HAP-1 (cell line): Measurements from ENCODE around the gene DDOST.

ENCODE experiments used
- DNase-seq, 2 experiments: peaks; one replicate each; pipeline ENCODE4 v3.0.0-alpha.2; 2016 to 2020; ENCODE audit warnings: low spot score in 2 of 2
- H3K27me3 ChIP-seq: fragments of 250-450 bp; sonication (Bioruptor Pico); 2 replicates; pipeline ENCODE4 v1.5.1; 2020; ENCODE audit warnings: low read depth, mild to moderate bottlenecking, moderate library complexity
- H3K36me3 ChIP-seq: fragments of 250-450 bp; sonication (Bioruptor Pico); replicated peaks from 2 replicates; pipeline ENCODE4 v1.5.1; 2020; ENCODE audit warnings: mild to moderate bottlenecking
- H3K4me1 ChIP-seq: fragments of 250-450 bp; sonication (Bioruptor Pico); 2 replicates; pipeline ENCODE4 v1.5.1; 2020; ENCODE audit warnings: mild to moderate bottlenecking
- H3K4me3 ChIP-seq: fragments of 250-450 bp; sonication (Bioruptor Pico); 2 replicates; pipeline ENCODE4 v1.5.1; 2020; ENCODE audit warnings: mild to moderate bottlenecking, moderate library complexity
- H3K9me3 ChIP-seq: fragments of 250-450 bp; sonication (Bioruptor Pico); 2 replicates; pipeline ENCODE4 v1.5.1; 2020; ENCODE audit warnings: mild to moderate bottlenecking, moderate library complexity
- in situ Hi-C: fragments of 300-500 bp; cut with MboI; formaldehyde crosslinking; loops from 3 replicates; pipeline ENCODE4 v1.14.3; 2020; ENCODE audit warnings: low sequenced_read_pairs, inconsistent platforms, mixed read lengths

The DDOST gene

DNA sequence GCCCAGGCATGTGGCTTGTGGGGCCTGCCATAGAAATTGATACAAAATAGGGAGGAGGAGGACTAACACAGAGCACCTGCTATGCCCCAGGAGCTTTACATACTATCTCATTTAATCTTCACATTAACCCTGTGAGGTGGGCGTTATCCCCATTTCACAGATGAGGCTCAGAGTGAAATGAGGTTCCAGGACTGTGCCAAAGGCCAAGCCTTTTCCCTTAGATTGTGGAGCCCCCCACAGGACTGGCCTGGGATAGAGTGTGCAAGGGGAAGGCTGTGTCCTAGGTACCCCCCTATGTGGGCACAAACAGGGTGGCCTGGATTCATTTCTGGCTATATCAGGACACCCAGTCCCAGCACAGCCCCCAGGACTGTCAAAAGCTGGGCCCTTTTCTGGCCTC, 2.2 kb upstream of the DDOST start:
- in situ Hi-C loops = no loop called here
- no peak for DNase-seq

DNA sequence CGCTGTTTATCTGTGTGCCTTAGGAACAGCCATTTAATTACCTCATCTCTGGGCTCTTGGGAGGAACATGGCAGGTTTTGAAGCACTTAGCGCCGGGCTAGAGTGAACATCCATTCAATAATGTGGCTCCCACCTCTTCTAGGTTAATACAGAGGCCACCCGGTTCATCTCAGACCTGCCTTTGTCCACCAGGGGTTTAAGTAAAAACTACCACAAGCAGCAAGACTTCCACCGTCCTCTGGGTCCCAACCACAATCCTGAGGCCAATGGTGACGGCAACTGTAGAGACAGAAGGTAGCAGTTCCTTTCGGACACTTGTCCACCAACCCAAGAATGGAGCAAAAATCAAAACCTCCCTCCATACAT, 924 bp upstream of the DDOST start:
- in situ Hi-C loops = no loop called here
- no peaks in the 10 kb centered on the region; the same call in 1 of the 2 replicates for H3K9me3 ChIP-seq
- peaks cover 20% of the 10 kb centered on the region for H3K36me3 ChIP-seq
- no peak for DNase-seq
- no peaks in the 10 kb centered on the region; the same call in 1 of the 2 replicates for H3K4me1 ChIP-seq
- no peaks in the 10 kb centered on the region for H3K27me3 ChIP-seq
- peak overlapping the region; percentile 89 for H3K4me3 ChIP-seq

More for the DNA sequence above, 2.2 kb upstream of the DDOST start:
- H3K27me3 ChIP-seq = no peaks in the 10 kb centered on the region
- H3K36me3 ChIP-seq = peaks cover 9% of the 10 kb centered on the region
- H3K9me3 ChIP-seq = no peaks in the 10 kb centered on the region; the same call in none of the 2 replicates
- no peak overlapping the region for H3K4me3 ChIP-seq
- no peaks in the 10 kb centered on the region; the same call in 1 of the 2 replicates for H3K4me1 ChIP-seq

DNA sequence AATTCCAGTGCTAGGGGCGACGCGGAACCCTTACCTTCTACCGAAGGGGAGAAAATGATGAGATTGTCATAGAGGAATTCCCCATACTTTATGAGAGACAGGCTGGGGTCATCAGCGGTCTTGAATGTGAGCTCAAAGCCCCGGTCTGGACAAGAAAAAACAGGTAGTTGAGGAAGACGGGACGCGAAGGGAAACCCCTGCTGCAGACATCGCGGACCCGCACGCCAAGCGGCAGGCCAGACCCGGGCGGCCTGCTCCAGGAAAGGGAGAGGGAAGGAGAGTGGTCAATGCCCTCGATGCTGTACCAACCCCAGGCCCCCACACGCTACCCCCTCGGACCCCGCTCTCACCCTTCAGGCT, 342 bp downstream of the DDOST start:
- no peaks in the 10 kb centered on the region; the same call in 1 of the 2 replicates for H3K9me3 ChIP-seq
- in situ Hi-C loops = no loop called here
- DNase-seq = no peak
- no peaks in the 10 kb centered on the region; the same call in 1 of the 2 replicates for H3K4me1 ChIP-seq
- H3K27me3 ChIP-seq = no peaks in the 10 kb centered on the region
- H3K36me3 ChIP-seq = peaks cover 33% of the 10 kb centered on the region
- H3K4me3 ChIP-seq = peak overlapping the region; percentile 89

DNA sequence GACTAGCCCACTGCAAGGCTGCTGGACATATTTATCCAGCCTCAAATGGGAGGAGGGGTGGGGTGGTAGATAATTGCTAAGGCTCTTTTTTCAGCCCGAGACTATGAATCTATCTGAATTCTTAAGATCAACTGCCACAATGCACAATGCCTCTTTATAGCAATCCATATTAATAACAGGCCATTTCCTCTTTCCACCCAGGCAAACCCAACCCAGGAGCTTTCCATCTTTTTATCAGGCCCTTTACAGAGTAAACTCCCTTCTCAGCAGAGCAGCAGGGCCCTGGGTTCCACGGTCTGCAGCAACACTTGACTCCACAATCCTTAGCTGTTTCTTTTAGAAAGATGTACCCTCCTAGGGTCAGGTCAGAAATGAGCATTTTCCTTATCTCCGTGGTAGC, 806 bp downstream of the DDOST start:
- in situ Hi-C loops = no loop called here
- no peak for DNase-seq
- no peaks in the 10 kb centered on the region for H3K27me3 ChIP-seq
- peak overlapping the region; percentile 89 for H3K4me3 ChIP-seq
- H3K4me1 ChIP-seq = no peaks in the 10 kb centered on the region; the same call in 1 of the 2 replicates
- H3K36me3 ChIP-seq = peaks cover 37% of the 10 kb centered on the region
- no peaks in the 10 kb centered on the region; the same call in 1 of the 2 replicates for H3K9me3 ChIP-seq

DNA sequence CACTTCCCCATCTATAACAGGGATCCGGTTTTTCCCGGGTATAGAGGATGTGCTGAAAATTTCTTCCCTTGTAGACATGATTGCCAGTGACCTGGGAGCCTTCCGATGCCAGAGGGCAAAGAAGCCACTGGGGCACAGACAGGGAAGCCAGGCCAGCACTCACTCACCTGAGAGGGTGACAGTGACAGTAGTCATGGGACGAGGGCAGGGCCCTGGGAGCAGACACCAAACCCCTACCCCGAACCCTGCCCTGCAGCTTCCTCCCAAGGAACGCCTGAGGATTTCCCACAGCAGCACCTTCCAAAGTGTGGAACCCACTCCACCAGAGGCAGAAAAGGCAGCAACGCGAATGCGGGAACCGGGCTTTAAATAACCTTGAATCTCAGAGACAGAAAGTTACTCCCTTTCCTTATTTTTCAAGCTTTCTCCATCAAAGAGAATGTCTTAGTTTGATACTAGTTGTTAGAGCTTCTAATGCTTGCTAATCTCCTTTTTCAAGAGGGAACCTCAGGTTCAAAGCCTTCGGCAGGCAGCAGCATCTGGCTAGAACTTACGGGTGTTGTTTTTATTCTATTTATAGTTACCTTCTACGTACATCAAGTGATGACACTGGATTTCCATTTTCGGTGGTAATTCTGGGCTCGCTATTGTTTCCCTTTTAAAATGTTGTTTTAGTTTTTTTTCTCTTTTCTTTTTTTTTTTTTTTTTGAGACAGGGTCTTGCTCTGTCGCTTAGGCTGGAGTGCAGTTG, 2.8 kb downstream of the DDOST start:
- in situ Hi-C loops = no loop called here
- H3K4me1 ChIP-seq = no peaks in the 10 kb centered on the region; the same call in 1 of the 2 replicates
- H3K9me3 ChIP-seq = no peaks in the 10 kb centered on the region; the same call in 1 of the 2 replicates
- H3K36me3 ChIP-seq = peaks cover 54% of the 10 kb centered on the region
- no peak overlapping the region for H3K4me3 ChIP-seq
- DNase-seq = no peak
- no peaks in the 10 kb centered on the region for H3K27me3 ChIP-seq

DNA sequence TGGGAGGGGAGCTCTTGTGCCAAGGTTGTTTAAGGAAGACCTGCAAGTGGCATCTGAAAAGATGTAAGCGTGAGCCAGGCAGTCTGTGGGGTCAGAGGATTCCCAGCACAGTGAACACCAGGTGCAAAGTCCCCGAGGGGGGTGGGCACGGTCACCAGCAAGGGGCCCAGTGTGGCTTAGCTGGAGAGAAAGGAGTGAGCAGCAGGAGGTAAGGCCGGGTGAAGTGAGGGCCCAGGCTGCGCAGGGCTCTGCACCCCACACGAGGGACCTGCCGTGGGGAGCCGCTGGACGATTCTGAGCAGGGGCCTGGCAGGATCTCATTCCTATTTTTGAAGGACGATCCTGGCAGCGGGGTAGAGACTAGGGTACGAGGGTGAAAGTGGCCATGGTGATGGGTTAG, 4.1 kb downstream of the DDOST start:
- Histone ChIP-seq H3K4me3 (no peak overlapping the region), H3K4me1 (no peaks in the 10 kb centered on the region; the same call in 1 of the 2 replicates), H3K9me3 (no peaks in the 10 kb centered on the region), H3K36me3 (peaks cover 67% of the 10 kb centered on the region), H3K27me3 (no peaks in the 10 kb centered on the region)
- in situ Hi-C loops = no loop called here
- no peak for DNase-seq

DNA sequence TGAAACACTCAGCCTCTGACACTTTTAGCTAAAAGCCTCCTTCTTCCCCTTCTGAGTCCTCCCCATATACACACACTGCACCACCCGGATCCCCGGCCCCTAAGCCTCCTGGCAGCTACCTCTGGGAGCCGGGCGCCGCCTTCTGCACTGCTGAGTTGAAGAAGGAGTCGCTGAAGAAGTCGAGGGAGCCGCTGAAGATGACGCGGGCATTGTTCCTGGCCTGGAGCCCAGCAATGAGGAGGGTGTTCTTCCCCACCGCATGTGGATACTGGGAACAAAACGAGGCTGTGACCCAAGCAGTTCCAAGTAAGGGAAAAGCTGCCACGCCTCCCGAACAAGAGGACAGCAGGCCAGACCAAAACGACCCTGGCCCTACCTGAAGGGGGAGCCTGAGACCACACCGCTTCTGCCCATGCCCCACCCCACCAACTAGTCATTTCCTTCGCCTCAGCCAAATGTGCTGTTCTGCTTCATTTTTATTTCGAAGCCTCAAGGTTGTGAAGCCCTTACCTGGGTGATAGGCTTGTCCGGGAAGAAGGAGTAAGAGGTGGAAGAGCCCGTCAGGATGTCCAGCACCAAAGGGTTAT, 7.0 kb downstream of the DDOST start:
- H3K9me3 ChIP-seq = no peaks in the 10 kb centered on the region
- H3K4me3 ChIP-seq = no peak overlapping the region
- peaks cover 84% of the 10 kb centered on the region for H3K36me3 ChIP-seq
- no peak for DNase-seq
- no peaks in the 10 kb centered on the region for H3K27me3 ChIP-seq
- in situ Hi-C loops = no loop called here
- no peaks in the 10 kb centered on the region for H3K4me1 ChIP-seq

DNA sequence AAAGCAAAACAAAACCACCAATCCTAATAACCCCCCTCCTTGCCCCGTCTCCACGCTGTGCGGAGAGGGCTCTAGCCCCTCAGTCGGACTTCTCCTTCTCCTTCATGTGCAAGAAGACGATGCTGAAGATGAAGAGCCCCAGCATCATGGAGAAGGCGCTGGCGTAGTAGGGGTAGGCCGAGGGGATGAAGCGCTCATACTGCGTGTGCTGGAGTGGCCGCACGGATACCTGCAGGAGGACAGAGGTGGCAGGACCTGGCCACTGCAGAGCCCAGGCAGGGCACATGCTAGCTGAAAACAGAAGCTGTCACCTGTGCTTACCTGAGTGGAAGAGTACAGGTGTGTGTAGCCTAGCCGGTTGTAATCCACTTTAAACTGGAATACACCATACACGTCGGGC, 8.9 kb downstream of the DDOST start:
- Histone ChIP-seq H3K27me3 (no peaks in the 10 kb centered on the region), H3K36me3 (peaks cover 79% of the 10 kb centered on the region), H3K4me1 (no peaks in the 10 kb centered on the region), H3K4me3 (no peak overlapping the region), H3K9me3 (no peaks in the 10 kb centered on the region)
- DNase-seq = no peak
- in situ Hi-C loops = no loop called here

DNA sequence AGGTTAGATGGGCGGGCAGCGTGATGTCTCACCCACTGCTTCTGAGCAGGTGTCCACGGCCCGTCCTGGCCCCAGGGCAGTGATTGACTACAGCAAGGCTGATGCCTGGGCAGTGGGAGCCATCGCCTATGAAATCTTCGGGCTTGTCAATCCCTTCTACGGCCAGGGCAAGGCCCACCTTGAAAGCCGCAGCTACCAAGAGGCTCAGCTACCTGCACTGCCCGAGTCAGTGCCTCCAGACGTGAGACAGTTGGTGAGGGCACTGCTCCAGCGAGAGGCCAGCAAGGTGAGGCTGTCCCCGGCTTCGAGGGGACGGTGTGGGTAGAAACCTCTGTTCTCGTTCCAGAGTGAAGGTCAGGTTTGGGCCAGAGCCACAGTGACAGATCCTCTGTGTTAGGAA, 12.2 kb downstream of the DDOST start:
- in situ Hi-C loops = no loop called here

DNA sequence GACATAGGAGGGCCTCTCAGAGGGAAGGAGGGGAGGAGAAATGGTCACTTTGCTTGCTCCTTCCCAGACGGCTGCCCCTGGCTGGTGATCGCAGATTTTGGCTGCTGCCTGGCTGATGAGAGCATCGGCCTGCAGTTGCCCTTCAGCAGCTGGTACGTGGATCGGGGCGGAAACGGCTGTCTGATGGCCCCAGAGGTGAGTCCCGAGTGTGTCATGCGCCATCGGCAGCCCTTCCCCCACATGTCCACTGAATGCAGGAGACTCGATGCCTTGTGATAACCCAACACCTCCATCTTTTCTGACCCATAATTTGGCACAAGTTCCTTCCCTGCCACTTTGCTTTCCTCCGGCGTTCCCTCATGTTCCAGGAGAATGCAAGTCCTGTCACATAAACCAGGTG, 12.7 kb downstream of the DDOST start:
- Histone ChIP-seq H3K9me3 (no peaks in the 10 kb centered on the region), H3K4me3 (no peak overlapping the region), H3K27me3 (no peaks in the 10 kb centered on the region), H3K36me3 (peaks cover 50% of the 10 kb centered on the region), H3K4me1 (no peaks in the 10 kb centered on the region)
- DNase-seq = no peak
- in situ Hi-C loops = no loop called here

More for the DNA sequence above, 12.2 kb downstream of the DDOST start:
- Histone ChIP-seq H3K4me3 (no peak overlapping the region), H3K4me1 (no peaks in the 10 kb centered on the region), H3K27me3 (no peaks in the 10 kb centered on the region), H3K9me3 (no peaks in the 10 kb centered on the region), H3K36me3 (peaks cover 55% of the 10 kb centered on the region)
- no peak for DNase-seq

DNA sequence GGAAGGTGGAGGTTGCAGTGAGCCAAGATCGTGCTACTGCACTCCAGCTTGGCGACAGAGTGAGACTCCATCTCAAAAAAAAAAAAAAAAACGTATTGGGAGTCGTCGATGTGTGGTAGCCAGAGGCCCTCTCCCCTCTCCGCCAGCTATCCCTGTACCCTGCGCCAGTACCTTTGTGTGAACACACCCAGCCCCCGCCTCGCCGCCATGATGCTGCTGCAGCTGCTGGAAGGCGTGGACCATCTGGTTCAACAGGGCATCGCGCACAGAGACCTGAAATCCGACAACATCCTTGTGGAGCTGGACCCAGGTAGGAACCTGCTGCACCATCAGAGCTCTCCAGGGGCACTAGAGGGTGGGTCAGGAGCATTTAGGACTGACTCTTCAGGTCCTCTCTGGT, 15.8 kb downstream of the DDOST start:
- H3K27me3 ChIP-seq = no peaks in the 10 kb centered on the region
- peaks cover 24% of the 10 kb centered on the region for H3K36me3 ChIP-seq
- no peak overlapping the region for H3K4me3 ChIP-seq
- in situ Hi-C loops = no loop called here
- H3K4me1 ChIP-seq = no peaks in the 10 kb centered on the region
- H3K9me3 ChIP-seq = no peaks in the 10 kb centered on the region
- no peak for DNase-seq

DNA sequence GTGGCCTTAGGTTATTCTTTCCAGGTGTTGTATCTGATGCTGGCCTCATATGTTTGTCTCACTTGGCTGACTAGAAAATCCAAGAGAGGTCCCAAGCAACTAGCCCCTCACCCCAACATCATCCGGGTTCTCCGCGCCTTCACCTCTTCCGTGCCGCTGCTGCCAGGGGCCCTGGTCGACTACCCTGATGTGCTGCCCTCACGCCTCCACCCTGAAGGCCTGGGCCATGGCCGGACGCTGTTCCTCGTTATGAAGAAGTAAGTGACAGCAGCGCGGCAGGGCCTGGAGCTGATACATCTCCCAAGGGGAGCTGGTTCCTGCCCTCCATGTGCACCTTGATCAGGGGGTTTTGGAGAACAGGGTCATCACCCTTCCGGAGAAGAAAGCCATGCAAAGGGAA, 16.8 kb downstream of the DDOST start:
- H3K36me3 ChIP-seq = peaks cover 18% of the 10 kb centered on the region
- in situ Hi-C loops = no loop called here

DNA sequence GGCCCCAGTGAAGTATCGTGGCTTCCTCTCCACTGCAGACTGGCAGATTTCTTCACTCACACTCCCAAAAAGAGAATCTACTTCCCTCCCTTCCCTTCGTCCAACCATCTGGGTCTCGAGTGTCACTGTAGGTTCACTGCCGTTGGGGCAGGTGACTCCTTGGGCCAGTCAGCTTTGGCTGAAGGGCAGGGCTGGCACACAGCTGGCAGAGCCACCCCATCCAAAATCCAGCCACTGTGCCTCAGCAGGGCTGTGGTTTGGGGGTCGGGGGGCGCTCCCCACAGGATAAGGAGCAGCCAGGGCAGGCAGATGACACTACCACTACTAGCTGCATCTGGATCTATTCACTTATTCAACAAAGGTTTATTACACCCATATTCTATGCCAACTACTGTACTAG, 18.1 kb downstream of the DDOST start:
- peaks cover 15% of the 10 kb centered on the region for H3K36me3 ChIP-seq
- in situ Hi-C loops = no loop called here

More for the DNA sequence above, 16.8 kb downstream of the DDOST start:
- Histone ChIP-seq H3K27me3 (no peaks in the 10 kb centered on the region), H3K4me3 (no peak overlapping the region), H3K9me3 (no peaks in the 10 kb centered on the region), H3K4me1 (no peaks in the 10 kb centered on the region)
- no peak for DNase-seq

DNA sequence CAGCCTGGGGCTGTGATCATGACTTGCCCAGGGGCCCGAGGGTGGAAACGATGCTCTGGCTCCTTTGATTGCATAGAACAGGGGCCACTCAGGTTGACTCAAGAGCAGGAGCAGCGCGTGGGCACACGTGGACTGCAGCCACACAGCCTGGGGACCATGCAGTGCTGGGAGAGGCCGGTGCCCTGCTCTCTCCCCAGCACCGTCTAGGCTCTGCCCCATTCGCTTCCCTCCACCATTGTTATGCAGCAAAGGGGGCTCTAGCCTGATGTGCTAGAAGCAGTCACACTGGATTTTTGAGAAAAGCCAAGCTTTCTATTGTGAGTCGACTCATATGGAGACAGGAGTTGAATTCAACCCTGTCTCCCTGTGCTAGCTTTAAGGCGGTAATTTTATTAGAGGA, 19.2 kb downstream of the DDOST start:
- Histone ChIP-seq H3K27me3 (no peaks in the 10 kb centered on the region), H3K4me1 (no peaks in the 10 kb centered on the region), H3K4me3 (no peak overlapping the region), H3K36me3 (peaks cover 15% of the 10 kb centered on the region), H3K9me3 (no peaks in the 10 kb centered on the region)
- in situ Hi-C loops = no loop called here
- no peak for DNase-seq

More for the DNA sequence above, 18.1 kb downstream of the DDOST start:
- Histone ChIP-seq H3K9me3 (no peaks in the 10 kb centered on the region), H3K4me1 (no peaks in the 10 kb centered on the region), H3K27me3 (no peaks in the 10 kb centered on the region), H3K4me3 (no peak overlapping the region)
- no peak for DNase-seq
